ENCODE measurements around the gene PPP1R12B. TPM values are rescaled to one million over a fixed set of nuclear protein-coding genes. Genes with fewer than 3 reads are reported as not detected.
"Not testable (repeated sequence)": the region's sequence is repeated elsewhere in the genome, so short reads cannot be mapped to it uniquely, and the experiment has no call there.

The PPP1R12B gene
- total RNA-seq, 2 donors from 2014 or later, result 21.5 to 28.6 TPM

DNA sequence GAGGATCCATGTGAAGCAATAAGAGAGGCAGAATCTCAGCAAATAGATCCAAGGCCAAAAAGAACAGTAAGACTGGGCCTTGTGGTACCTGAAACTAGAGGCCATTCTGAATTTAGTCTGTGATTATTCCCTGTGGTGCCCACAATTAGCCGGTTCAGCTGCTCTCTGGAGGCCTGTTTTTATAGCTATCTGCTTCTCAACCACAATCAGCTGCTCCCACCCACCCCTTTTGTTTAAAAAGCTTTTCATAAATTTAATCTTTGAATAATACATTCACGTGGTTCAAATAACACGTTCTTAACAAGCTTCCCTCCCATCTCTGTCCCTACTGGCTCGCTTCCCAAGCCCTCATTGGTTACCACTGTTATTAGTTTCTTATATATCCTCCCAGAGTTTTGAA lies 24.8 kb upstream of the PPP1R12B start:
- ATAC-seq (no peak), DNase-seq (ENCODE audit: low spot score in 2 of 2) (no peak)
- no peak overlapping the region for H3K27ac Mint-ChIP-seq
- H3K9me3 Mint-ChIP-seq, result no peaks in the 10 kb centered on the region
- no peaks in the 10 kb centered on the region for H3K36me3 Mint-ChIP-seq

DNA sequence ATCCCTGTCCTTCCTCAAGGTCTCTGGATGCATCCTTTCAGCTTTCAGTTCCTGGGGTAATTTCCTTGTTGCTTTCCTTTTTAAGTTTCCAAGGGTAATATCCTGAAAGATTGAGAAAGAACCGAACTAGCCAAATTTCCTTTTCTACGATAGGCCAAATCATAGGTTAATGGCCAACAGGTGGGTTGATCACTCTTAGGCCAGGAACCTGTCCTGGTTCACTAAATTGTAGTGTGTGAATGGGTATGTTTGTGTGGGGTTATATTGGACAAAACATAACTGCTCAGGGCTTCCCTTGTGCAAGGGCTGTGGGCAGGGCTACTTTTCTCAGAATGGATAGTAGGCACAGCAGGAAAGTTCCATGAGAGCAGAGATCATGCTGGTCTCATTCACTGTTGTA lies 23.9 kb upstream of the PPP1R12B start:
- no peak overlapping the region for H3K27ac Mint-ChIP-seq
- DNase-seq (ENCODE audit: low spot score in 2 of 2) (no peak), ATAC-seq (peak in 1 of 2 donors; percentile 33)
- no peaks in the 10 kb centered on the region for H3K9me3 Mint-ChIP-seq
- no peaks in the 10 kb centered on the region for H3K36me3 Mint-ChIP-seq

DNA sequence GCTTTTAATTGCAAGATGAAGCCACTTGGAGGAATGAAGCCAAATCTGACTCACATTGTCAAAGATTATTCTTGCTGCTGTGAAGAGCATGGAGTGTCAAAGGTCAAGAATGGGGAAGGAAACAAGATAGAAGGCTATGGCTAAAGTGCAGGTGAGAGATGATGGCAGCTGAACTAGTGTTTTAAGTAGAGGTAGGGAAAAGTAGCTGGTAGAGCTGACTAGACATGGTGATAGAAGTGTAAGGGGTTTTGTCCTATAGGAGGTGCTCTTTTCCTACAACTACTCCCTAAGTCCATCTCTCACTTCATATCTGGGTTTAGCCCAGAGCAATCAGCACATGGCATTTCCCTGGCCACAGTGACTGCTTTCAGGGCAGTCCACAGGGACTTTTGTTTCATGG lies 18.6 kb upstream of the PPP1R12B start:
- Mint-ChIP-seq H3K27ac (no peak overlapping the region), H3K9me3 (no peaks in the 10 kb centered on the region), H3K36me3 (peaks cover 11 to 23% of the 10 kb centered on the region in 2 donors)
- ATAC-seq (no peak), DNase-seq (ENCODE audit: low spot score in 2 of 2) (no peak)

DNA sequence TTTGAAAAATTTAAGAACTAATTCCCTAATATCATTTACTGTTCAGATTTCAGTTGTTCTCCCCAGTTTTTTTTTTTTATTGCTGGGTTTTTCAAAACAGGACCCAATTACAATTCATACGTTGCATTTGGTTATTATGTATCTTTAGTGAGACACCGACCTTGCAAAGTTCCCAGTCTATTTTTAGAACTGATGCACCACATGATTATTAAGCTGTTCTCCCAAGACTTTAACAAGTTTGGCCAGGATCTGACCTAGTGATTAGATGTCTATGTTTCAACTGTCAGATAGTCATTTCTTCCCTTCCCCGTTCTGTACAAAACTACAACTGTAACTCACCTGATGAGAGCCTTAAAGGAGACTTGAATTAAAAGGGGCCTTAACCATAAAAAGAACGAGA lies 14.6 kb upstream of the PPP1R12B start:
- Mint-ChIP-seq H3K9me3 (no peaks in the 10 kb centered on the region), H3K27ac (no peak overlapping the region), H3K36me3 (peaks cover 11 to 31% of the 10 kb centered on the region in 2 donors)
- DNase-seq (ENCODE audit: low spot score in 2 of 2) (no peak), ATAC-seq (no peak)

DNA sequence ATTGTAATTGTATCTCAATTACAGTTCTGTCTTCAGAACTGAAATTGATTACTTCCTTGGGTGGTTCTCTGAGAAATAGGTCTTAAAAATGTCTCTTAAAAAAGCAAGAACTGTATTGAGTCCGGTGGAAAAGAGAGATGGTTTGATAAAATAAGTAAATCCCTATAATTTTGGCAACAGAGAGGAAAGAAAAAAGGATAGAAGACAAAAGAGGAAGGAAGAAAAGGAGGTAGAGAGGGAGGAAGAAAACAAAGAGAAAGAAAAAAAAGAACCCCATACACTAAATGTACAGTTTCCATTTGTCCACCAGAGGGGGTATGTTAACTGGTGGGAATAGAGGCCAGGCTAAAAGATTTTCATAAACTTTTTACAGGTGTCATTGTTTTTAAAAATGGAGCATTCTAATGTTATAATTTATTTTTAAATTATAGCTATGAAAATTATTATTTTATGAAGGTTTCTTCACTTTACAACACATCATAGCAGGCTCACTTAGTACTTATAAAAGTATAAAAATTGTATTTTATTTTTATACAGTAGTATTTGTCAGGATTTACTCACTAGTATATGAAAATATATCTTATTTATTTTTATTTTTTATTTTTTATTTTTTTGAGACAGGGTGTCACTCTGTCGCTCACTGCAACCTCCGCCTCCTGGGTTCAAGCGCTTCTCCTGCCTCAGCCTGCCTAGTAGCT lies 4.7 kb upstream of the PPP1R12B start:
- peaks cover 18 to 23% of the 10 kb centered on the region in 2 donors for H3K36me3 Mint-ChIP-seq
- no peaks in the 10 kb centered on the region for H3K9me3 Mint-ChIP-seq
- DNase-seq (ENCODE audit: low spot score in 2 of 2) (no peak), ATAC-seq (no peak)
- H3K27ac Mint-ChIP-seq, result peak overlapping the region; percentile 43 to 78

DNA sequence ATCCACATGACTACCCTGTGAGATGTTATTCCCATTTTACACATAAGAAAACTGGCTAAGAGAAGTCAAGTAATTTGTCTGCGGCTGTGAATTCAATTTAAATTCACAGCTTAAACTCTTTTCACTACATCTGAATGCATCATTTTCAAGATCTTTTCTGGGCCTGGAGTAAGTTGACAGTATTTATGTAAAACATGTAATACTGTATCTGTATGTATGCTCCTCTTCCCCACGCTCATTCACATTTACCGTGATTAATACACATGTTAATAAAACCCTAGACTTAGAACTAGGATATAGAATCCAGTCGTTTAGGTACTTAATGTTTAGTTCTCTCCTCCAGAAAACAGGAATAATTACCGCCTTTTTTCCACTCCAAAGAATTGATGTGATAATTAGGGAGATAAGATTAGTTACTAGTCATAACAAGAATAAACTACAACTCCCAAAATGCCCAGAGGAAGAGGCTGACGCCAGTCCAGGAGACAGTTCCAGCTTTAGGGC lies 442 bp upstream of the PPP1R12B start:
- no peak for DNase-seq (ENCODE audit: low spot score in 2 of 2)
- ATAC-seq, result no peak
- no peaks in the 10 kb centered on the region for H3K9me3 Mint-ChIP-seq
- peak overlapping the region; percentile 95 to 97 for H3K27ac Mint-ChIP-seq
- H3K36me3 Mint-ChIP-seq, result peaks cover 5 to 14% of the 10 kb centered on the region in 2 donors

DNA sequence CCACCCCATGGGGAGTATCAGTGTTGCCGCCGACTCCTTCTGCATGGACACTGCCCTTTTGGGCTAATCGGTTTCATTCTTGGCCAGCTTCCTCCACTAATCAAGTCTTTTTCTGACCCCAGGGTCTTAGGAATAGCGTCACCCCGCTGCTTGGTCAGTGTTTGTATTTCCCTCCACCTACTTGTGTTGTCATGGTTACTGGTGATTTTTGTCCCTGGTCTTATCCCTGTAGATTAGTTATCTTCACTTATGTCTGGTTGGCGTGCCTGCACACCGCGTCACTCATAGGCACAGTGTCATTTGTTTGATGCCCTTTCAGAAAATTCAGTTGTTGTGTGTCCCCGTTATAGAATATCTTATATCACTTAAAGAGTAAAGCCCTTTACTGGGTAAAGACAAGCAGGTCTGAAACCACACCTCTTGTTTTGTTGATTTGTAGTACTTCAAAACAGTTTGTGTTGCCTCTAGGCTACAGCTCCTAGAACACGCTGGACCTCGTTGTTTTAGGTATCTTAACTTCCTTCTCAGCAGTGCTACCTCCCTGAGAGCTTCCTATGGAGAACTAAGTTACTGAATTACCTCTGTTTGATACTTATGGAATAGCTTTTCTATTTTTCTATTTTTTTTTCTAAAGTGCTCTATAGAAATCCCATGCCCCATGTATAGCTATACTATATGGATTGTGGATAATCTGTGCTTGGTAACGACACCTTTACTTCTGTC lies 868 bp downstream of the PPP1R12B start:
- H3K36me3 Mint-ChIP-seq, result peaks cover 5 to 14% of the 10 kb centered on the region in 2 donors
- H3K27ac Mint-ChIP-seq, result peak overlapping the region; percentile 39 to 95
- H3K9me3 Mint-ChIP-seq, result no peaks in the 10 kb centered on the region
- ATAC-seq, result peak in 1 of 2 donors; percentile 39
- DNase-seq (ENCODE audit: low spot score in 2 of 2), result no peak

DNA sequence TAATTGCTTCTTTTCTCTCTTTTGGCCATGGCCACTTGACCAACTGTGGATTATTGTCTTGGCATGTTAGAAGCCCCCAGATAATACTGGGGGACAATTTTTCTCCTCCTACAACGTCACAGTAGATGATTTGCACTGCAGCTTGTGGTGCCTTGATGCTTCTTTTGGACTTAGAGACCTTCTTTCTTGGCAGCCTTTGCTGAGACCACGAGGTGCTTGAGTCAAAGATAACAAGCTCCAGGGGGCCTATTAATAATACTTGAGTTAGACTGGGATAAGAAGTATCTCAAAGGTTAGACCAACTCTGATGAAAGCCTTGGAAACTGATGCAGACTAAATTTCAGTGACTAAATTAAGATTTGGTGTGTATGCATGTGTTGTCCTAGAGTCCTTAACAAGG lies 3.2 kb downstream of the PPP1R12B start:
- H3K36me3 Mint-ChIP-seq, result peaks cover 5 to 14% of the 10 kb centered on the region in 2 donors
- no peaks in the 10 kb centered on the region for H3K9me3 Mint-ChIP-seq
- DNase-seq (ENCODE audit: low spot score in 2 of 2) (no peak), ATAC-seq (no peak)
- H3K27ac Mint-ChIP-seq, result no peak overlapping the region

DNA sequence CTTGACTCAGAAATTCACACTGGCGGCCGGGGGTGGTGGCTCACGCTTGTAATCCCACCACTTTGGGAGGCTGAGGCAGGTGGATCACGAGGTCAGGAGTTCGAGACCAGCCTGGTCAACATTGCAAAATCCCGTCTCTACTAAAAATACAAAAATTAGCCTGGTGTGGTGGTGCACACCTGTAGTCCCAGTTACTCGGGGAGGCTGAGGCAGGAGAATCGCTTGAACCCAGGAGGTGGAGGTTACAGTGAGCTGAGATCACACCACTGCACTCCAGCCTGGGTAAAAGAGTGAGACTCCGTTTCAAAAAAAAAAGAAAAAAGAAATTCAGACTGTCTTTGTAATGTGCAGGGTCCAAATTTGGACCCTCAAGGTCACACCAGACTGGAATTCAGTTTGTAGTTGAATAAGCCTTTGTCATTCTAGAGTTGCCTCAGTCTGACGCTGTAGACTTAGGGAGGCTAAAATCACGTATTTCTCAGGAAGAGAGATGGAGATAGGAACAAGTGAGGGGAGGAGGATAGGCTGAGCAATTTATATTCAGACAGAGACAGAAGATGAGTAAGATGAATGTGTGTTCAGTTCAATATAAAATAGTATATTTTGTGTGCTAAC lies 4.2 kb downstream of the PPP1R12B start:
- peaks cover 5 to 14% of the 10 kb centered on the region in 2 donors for H3K36me3 Mint-ChIP-seq
- ATAC-seq; H3K27ac Mint-ChIP-seq; H3K9me3 Mint-ChIP-seq; DNase-seq (ENCODE audit: low spot score in 2 of 2): not testable (repeated sequence)

DNA sequence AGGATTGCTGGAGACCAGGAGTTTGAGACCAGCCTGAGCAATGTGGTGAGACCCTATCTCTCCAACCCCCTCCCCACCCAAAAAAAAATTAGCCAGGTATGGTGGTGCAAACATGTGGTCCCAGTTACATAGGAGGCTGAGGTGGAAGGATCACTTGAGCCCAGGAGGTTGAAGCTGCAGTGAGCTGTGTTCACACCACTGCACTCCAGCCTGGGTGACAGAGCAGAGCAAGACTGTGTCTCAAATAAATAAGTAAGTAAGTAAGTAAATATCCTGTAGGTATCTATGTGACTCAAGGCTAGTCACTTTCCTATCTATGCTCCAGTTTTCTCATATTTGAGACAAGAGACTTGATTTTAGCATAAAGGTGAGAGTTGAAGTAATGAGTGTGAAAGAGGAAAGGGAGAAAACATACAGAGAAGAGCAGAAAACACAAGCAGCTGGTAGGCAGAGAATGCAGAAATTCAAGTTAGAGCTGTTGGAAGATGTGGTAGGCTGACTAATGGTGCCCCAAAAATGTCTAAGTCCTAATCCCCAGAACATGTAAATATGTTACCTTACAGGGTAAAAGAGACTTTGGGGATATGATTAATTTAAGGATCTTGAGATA lies 7.5 kb downstream of the PPP1R12B start:
- no peak overlapping the region for H3K27ac Mint-ChIP-seq
- ATAC-seq (no peak), DNase-seq (ENCODE audit: low spot score in 2 of 2) (no peak)
- no peaks in the 10 kb centered on the region for H3K9me3 Mint-ChIP-seq
- H3K36me3 Mint-ChIP-seq, result no peaks in the 10 kb centered on the region

DNA sequence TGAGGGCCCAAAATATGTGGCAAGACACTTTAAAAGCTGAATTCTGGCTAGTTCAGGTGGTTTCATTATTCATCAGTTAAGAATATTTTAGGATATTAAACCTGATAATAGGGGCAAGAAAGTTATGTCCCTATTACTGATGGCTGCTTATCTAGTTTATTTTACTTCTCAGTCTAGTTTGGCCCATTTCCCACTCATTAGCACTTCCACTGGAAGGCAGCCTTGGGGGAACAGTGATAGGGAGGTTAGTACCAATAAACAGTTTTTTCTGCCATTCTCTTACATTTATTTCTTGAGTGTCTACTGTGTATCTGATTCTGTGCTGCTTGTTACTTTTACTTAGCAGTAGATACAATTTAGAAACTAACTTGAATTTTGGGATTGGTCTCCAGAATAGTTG lies 9.0 kb downstream of the PPP1R12B start:
- Mint-ChIP-seq H3K36me3 (no peaks in the 10 kb centered on the region), H3K9me3 (no peaks in the 10 kb centered on the region), H3K27ac (no peak overlapping the region)
- ATAC-seq (no peak), DNase-seq (ENCODE audit: low spot score in 2 of 2) (no peak)

DNA sequence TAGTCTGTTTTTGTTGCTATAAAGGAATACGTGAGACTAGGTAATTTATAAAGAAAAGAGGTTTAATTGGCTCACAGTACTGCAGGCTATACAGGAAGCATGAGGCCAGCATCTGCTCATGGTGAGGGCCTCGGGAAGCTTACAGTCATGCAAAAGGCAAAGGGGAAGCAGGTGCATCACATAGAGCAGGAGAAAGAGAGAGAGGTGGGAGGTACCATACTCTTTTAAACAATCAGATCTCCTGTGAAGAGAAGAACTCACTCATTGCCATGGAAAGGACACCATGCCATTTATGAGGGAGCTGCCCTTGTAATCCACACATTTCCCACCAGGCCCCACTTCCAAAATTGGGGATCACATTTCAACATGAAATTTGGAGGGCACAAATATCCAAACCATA lies 12.7 kb downstream of the PPP1R12B start:
- no peak for ATAC-seq
- H3K9me3 Mint-ChIP-seq, result no peaks in the 10 kb centered on the region
- no peaks in the 10 kb centered on the region for H3K36me3 Mint-ChIP-seq
- no peak overlapping the region for H3K27ac Mint-ChIP-seq
- no peak for DNase-seq (ENCODE audit: low spot score in 2 of 2)

DNA sequence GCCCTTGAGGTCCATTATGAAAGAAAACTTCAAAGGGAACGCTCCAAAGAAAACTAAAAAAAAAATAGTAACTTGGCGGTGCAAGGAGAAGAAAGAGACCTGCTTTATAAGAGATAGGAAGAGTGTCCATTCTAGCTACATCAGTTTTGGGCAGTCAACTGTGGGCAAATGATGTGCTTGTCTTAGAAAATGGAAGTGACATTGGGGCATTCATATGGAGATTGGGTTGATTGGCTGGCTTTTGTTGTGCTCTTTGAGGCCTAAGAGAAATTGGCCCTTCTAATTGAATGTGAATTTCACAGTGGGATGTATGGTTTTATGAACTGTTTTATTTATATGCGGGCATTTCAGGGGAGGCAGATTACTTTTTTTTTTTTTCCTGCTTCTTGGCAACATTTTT lies 13.2 kb downstream of the PPP1R12B start:
- Mint-ChIP-seq H3K36me3 (no peaks in the 10 kb centered on the region), H3K9me3 (no peaks in the 10 kb centered on the region), H3K27ac (peak overlapping the region in 1 of 2 donors; percentile 17)
- DNase-seq (ENCODE audit: low spot score in 2 of 2) (no peak), ATAC-seq (no peak)

DNA sequence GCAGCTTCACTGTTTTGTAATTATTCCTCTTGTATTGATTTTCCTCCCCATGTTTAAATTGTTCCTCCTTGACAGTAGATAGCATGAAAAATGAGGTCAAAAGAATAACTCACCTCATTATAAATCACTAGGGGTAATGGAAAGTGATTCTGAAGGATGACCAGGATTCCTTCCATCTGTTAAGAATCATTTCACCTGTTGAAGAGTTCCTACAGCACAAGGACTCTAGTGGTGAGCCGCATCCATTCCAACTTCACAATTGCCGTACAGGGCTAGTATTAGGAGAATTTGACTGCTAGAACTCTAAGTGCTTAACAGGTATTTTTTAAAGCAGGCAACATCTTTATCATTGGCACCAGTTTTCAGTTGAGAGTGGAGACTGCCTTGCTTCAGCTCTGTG lies 13.7 kb downstream of the PPP1R12B start:
- Mint-ChIP-seq H3K27ac (no peak overlapping the region), H3K9me3 (no peaks in the 10 kb centered on the region), H3K36me3 (no peaks in the 10 kb centered on the region)
- ATAC-seq, result no peak
- no peak for DNase-seq (ENCODE audit: low spot score in 2 of 2)

DNA sequence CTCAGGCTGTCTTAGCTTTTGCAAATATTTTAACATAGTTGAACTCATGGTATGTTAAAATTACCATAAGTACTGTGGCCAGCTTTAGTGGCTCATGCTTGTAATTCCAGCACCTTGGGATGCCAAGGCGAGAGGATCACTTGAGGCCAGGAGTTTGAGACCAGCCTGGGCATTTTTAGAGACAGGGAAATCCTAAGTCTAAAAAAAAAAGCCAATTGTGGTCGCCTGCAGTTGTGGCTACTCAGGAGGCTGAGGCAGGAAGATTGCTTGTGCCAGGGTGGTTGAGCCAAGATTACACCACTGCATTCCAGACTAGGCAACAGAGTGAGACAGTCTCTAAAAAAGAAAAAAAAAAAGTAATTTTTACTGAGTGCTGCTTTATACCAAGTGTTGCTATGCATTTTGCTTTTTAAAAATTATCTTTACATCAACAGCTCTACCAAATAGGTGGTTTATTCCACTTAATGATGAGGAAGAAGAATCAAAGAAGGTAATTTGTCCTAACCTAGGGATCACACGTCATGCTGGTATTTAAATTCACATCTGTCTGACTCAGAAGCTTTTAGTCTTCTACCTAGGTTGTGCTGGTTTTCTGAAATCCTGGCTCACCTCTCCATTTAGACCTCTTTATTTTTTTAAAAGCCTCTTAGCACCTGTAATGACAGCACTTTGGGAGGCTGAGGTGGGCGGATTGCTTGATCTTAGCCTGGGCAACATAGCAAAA lies 16.8 kb downstream of the PPP1R12B start:
- no peak for ATAC-seq
- H3K27ac Mint-ChIP-seq, result no peak overlapping the region
- H3K36me3 Mint-ChIP-seq, result no peaks in the 10 kb centered on the region
- H3K9me3 Mint-ChIP-seq, result no peaks in the 10 kb centered on the region
- no peak for DNase-seq (ENCODE audit: low spot score in 2 of 2)

DNA sequence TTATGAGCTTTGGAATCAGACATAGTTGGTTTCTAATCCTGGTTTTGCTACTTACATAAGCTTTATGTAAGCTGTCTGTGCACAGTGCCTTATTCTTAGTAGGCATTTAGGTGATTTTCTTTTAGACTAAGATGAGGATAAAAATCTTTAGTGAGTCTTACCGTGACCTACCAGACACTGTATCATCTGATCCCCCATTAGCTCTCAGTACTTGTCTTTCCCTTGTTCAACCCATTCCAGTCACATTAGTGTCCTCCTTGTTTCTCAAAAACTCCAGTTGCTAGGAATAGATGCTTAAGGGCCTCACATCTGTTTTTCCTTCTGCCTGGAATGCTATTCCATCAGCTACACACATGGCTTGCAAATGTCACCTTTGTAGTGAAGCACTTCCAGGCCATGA lies 18.8 kb downstream of the PPP1R12B start:
- H3K36me3 Mint-ChIP-seq, result no peaks in the 10 kb centered on the region
- H3K27ac Mint-ChIP-seq, result no peak overlapping the region
- DNase-seq (ENCODE audit: low spot score in 2 of 2), result no peak
- H3K9me3 Mint-ChIP-seq, result no peaks in the 10 kb centered on the region
- no peak for ATAC-seq

Measured in activated naive CD4-positive, alpha-beta T cell treated with anti-CD3 and anti-CD28 coated beads, Interleukin-2, amount 50 U/mL, for 72 hours (primary cell).